HTR-8/SVneo (cell line): ENCODE measurements around the gene SF3B4.
A peak's percentile ranks its signal among the peaks of the same experiment; 100 is the strongest.
"Not testable (repeated sequence)": the region's sequence is repeated elsewhere in the genome, so short reads cannot be mapped to it uniquely, and the experiment has no call there.

Experiments
- DNase-seq: peaks from one replicate; pipeline ENCODE4 v3.0.0; 2011; ENCODE audit warnings: low spot score, mixed read lengths; ENCODE audit not compliant: insufficient read length
- FAIRE-seq: peaks from 2 replicates; lab custom pipeline; 2011; peaks lifted over from hg19 to GRCh38; lab: Jason Lieb, UNC

The SF3B4 gene

GRCh38 chr1:149896575-149896974, 31.0 kb downstream of the SF3B4 start:
- no peak for DNase-seq
- no peak for FAIRE-seq

- no peak for DNase-seq
- FAIRE-seq = no peak
These were observed 38.7 kb downstream of the SF3B4 start for GRCh38 chr1:149888999-149889289.

GRCh38 chr1:149888247-149888998, 39.2 kb downstream of the SF3B4 start:
- FAIRE-seq (no peak), DNase-seq (peak; percentile 59)

- FAIRE-seq = no peak
- peak; percentile 87 for DNase-seq
These were observed 40.0 kb downstream of the SF3B4 start for GRCh38 chr1:149887456-149888246.

GRCh38 chr1:149887196-149887455, 40.5 kb downstream of the SF3B4 start:
- FAIRE-seq, DNase-seq: not testable (repeated sequence)

GRCh38 chr1:149886396-149887195, 41.0 kb downstream of the SF3B4 start:
- no peak for FAIRE-seq

GRCh38 chr1:149886121-149886395, 41.5 kb downstream of the SF3B4 start:
- FAIRE-seq = not testable (repeated sequence)

More at GRCh38 chr1:149886396-149887195, 41.0 kb downstream of the SF3B4 start:
- peak; percentile 93 for DNase-seq

GRCh38 chr1:149885339-149886120, 42.1 kb downstream of the SF3B4 start:
- no peak for DNase-seq
- FAIRE-seq = no peak

More at GRCh38 chr1:149886121-149886395, 41.5 kb downstream of the SF3B4 start:
- DNase-seq = not testable (repeated sequence)

- FAIRE-seq (no peak), DNase-seq (no peak)
These were observed 42.9 kb downstream of the SF3B4 start for GRCh38 chr1:149884433-149885338.

GRCh38 chr1:149883598-149884247, 43.9 kb downstream of the SF3B4 start:
- DNase-seq (no peak), FAIRE-seq (no peak)

GRCh38 chr1:149881876-149882275, 45.7 kb downstream of the SF3B4 start:
- FAIRE-seq (no peak), DNase-seq (no peak)

GRCh38 chr1:149879556-149879955, 48.0 kb downstream of the SF3B4 start:
- DNase-seq = no peak
- no peak for FAIRE-seq

GRCh38 chr1:149877211-149877946, 50.2 kb downstream of the SF3B4 start:
- DNase-seq = no peak
- no peak for FAIRE-seq
